ENCODE data around the gene CD40.
A peak's percentile ranks its signal among the peaks of the same experiment; 100 is the strongest.

The CD40 gene

GRCh38 chr20:46123482-46124245 lies 5.5 kb downstream of the CD40 start:
- DNase-seq: no peak

- no peak for DNase-seq
Observed at GRCh38 chr20:46126440-46127056, 8.4 kb downstream of the CD40 start.

- no peak for DNase-seq
Observed at GRCh38 chr20:46127396-46128010, 9.4 kb downstream of the CD40 start.

GRCh38 chr20:46128310-46129151 lies 10.4 kb downstream of the CD40 start:
- peak in 1 of 2 experiments; percentile 9 for DNase-seq

GRCh38 chr20:46129955-46130481 lies 11.9 kb downstream of the CD40 start:
- DNase-seq: no peak

- DNase-seq: no peak
Observed at GRCh38 chr20:46130534-46130933, 12.4 kb downstream of the CD40 start.

- DNase-seq: no peak
Observed at GRCh38 chr20:46131396-46131795, 13.3 kb downstream of the CD40 start.

- DNase-seq: peak; percentile 66 to 74
Observed at GRCh38 chr20:46132705-46133120, 14.6 kb downstream of the CD40 start.

GRCh38 chr20:46133886-46134654 lies 16.0 kb downstream of the CD40 start:
- no peak for DNase-seq

- DNase-seq: no peak
Observed at GRCh38 chr20:46134716-46135115, 16.6 kb downstream of the CD40 start.

GRCh38 chr20:46135856-46136633 lies 17.9 kb downstream of the CD40 start:
- DNase-seq: no peak

- DNase-seq: no peak
Observed at GRCh38 chr20:46137816-46138215, 19.7 kb downstream of the CD40 start.

- no peak for DNase-seq
Observed at GRCh38 chr20:46139266-46139889, 21.3 kb downstream of the CD40 start.

GRCh38 chr20:46139908-46140482 lies 21.9 kb downstream of the CD40 start:
- DNase-seq: no peak

GRCh38 chr20:46142124-46142523 lies 24.0 kb downstream of the CD40 start:
- no peak for DNase-seq

GRCh38 chr20:46144432-46145025 lies 26.4 kb downstream of the CD40 start:
- no peak for DNase-seq

- DNase-seq: no peak
Observed at GRCh38 chr20:46145713-46146112, 27.6 kb downstream of the CD40 start.

GRCh38 chr20:46148313-46149208 lies 30.4 kb downstream of the CD40 start:
- no peak for DNase-seq

GRCh38 chr20:46150943-46151342 lies 32.8 kb downstream of the CD40 start:
- no peak for DNase-seq
